ENCODE data around the gene IFT20. TPM values are rescaled to one million over a fixed set of nuclear protein-coding genes. Genes with fewer than 3 reads are reported as not detected.

IFT20 gene
- total and polyA plus RNA-seq, 12 donors = 8.5 to 38.2 (median 11.2) TPM

- TF ChIP-seq CTCF (IDR thresholded peaks at IDR 0.05) = no peak
- 85 to 88% methylated on average over 8 of the region's 8 CpGs for WGBS, 2 donors
- Histone ChIP-seq H3K27me3 (no peaks in the 10 kb centered on the region), H3K4me3 (no peak overlapping the region), H3K9me3 (no peaks in the 10 kb centered on the region), H3K27ac (no peak overlapping the region), H3K4me1 (no peaks in the 10 kb centered on the region), H3K36me3 (peaks cover 0 to 66% (median 29%) of the 10 kb centered on the region in 9 donors)
- ATAC-seq (no peak), DNase-seq (no peak)
- intact Hi-C loops (cut with DNase I) = no loop called here
Observed at GRCh38 chr17:28363776-28364650, 28.7 kb upstream of the IFT20 start.

- WGBS, 2 donors = 89 to 93% methylated on average over 5 of the region's 5 CpGs
- Histone ChIP-seq H3K4me1 (peaks cover 0 to 8% (median 6%) of the 10 kb centered on the region in 9 donors), H3K27ac (no peak overlapping the region), H3K27me3 (no peaks in the 10 kb centered on the region), H3K36me3 (peaks cover 0 to 66% (median 29%) of the 10 kb centered on the region in 9 donors), H3K9me3 (no peaks in the 10 kb centered on the region), H3K4me3 (no peak overlapping the region)
- no peak for DNase-seq
- intact Hi-C loops (cut with DNase I) = no loop called here
- no peak for ATAC-seq
- TF ChIP-seq CTCF (IDR thresholded peaks at IDR 0.05) = no peak
Observed at GRCh38 chr17:28363186-28363585, 27.9 kb upstream of the IFT20 start.

- Histone ChIP-seq H3K4me3 (peak overlapping the region; percentile 67 to 100 (median 95)), H3K9me3 (no peaks in the 10 kb centered on the region), H3K36me3 (peaks cover 0 to 70% (median 39%) of the 10 kb centered on the region in 9 donors), H3K27ac (peak overlapping the region in 9 of 10 donors; percentile 82 to 98 (median 95)), H3K27me3 (no peaks in the 10 kb centered on the region), H3K4me1 (peaks cover 7 to 30% (median 27%) of the 10 kb centered on the region in 9 donors)
- DNase-seq (no peak), ATAC-seq (no peak)
- no peak for TF ChIP-seq CTCF (IDR thresholded peaks at IDR 0.05)
- 3 to 5% methylated on average over 4 of the region's 4 CpGs for WGBS, 2 donors
- intact Hi-C loops (cut with DNase I) = loop anchor here in 4 of 10 donors (1.0 to 2.0 kb wide), 4 partner anchors 19 to 23 kb away; partner anchors contain the start of genes IFT20 (in 2 of the 4) and TNFAIP1 (in 2 of the 4)
Observed at GRCh38 chr17:28357901-28358197, 22.6 kb upstream of the IFT20 start.

- Histone ChIP-seq H3K27me3 (no peaks in the 10 kb centered on the region), H3K4me1 (peaks cover 7 to 30% (median 27%) of the 10 kb centered on the region in 9 donors), H3K27ac (peak within 1 kb of the TSS; percentile 60 to 98 (median 95)), H3K36me3 (peaks cover 0 to 70% (median 44%) of the 10 kb centered on the region in 9 donors), H3K9me3 (no peaks in the 10 kb centered on the region), H3K4me3 (peak within 1 kb of the TSS; percentile 67 to 100 (median 95))
- WGBS, 2 donors = 0% methylated on average over 80 of the region's 80 CpGs
- intact Hi-C loops (cut with DNase I) = loop anchor here in 4 of 10 donors (1.0 to 2.0 kb wide), 4 partner anchors 18 to 22 kb away; partner anchors contain the start of genes IFT20 (in 2 of the 4) and TNFAIP1 (in 2 of the 4)
- peak in 4 of 9 donors; percentile 14 to 35 (median 31) for TF ChIP-seq CTCF (IDR thresholded peaks at IDR 0.05)
- DNase-seq (peak; percentile 95 to 96), ATAC-seq (peak; percentile 99 to 100 (median 100))
Observed at GRCh38 chr17:28357061-28357900, 22.0 kb upstream of the IFT20 start, which contains the start of gene POLDIP2. Gene POLDIP2, minus strand, starts transcription at chr17:28357527. Its CDS starts 79 bp downstream, at chr17:28357448.
